NB4 (cell line): ENCODE measurements around the gene SETD1B.

Experiments used
- CTCF ChIP-seq: IDR thresholded peaks from one replicate; pipeline ENCODE4 v1.5.1; 2012; ENCODE audit warnings: low read depth, low read length
- MYC ChIP-seq: IDR thresholded peaks from 2 replicates; pipeline ENCODE4 v1.6.1; 2011; ENCODE audit warnings: low read depth, low read length
- POLR2A ChIP-seq: IDR thresholded peaks from 2 replicates; pipeline ENCODE4 v1.6.1; 2011; ENCODE audit warnings: mild to moderate bottlenecking; ENCODE audit not compliant: insufficient read length; ENCODE audit errors: extremely low read depth
- TF ChIP-seq, protein P1 (sequence below): IDR thresholded peaks from 2 replicates; pipeline ENCODE4 v1.6.1; 2011; ENCODE audit warnings: low read depth, low read length

DNA sequence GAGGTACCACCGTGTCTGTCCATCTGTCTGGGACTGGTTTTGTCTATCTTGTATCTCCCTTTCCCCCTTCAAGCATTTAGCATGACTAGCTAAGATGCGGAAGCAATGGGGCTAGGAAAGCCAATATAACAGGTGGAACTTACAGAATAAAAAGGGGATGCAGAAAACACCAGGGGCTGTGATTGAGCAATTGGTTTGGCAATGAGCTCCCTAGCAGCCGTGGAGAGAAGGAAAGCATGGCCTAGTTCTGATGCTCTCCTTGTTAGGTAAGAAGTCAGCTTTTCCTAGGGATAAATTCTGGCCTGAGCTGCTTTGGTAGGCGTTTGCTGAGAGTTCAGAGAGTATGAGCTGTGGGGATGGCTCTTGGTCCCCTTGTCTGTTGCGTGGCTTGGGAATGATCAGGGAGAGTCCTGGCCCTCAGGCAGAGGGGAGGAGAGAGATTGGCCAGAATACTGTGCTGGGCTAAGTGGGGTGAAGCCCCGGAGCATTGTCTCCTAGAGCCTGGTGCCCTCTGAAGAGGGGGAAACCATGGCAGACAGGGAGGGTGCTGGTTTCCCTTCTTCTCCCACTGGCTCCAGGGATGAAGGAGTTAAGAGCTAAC is 7.1 kb downstream of the SETD1B start:
- TF ChIP-seq CTCF = no peak
- no peak for TF ChIP-seq POLR2A
- TF ChIP-seq, protein P1, sequence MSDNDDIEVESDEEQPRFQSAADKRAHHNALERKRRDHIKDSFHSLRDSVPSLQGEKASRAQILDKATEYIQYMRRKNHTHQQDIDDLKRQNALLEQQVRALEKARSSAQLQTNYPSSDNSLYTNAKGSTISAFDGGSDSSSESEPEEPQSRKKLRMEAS = no peak
- TF ChIP-seq MYC = no peak
